CD4-positive, alpha-beta T cell treated with Interleukin-4 for 4 hours (primary cell): Measurements from ENCODE around the gene CCNY.
"Not testable (repeated sequence)": the region's sequence is repeated elsewhere in the genome, so short reads cannot be mapped to it uniquely, and the experiment has no call there.

Experiments used
- DNase-seq: peaks from one replicate; pipeline ENCODE4 v3.0.0-alpha.2; 2020

Gene CCNY

GRCh38 chr10:35388197-35388596 is 51.9 kb downstream of the CCNY start:
- DNase-seq, result no peak

DNA sequence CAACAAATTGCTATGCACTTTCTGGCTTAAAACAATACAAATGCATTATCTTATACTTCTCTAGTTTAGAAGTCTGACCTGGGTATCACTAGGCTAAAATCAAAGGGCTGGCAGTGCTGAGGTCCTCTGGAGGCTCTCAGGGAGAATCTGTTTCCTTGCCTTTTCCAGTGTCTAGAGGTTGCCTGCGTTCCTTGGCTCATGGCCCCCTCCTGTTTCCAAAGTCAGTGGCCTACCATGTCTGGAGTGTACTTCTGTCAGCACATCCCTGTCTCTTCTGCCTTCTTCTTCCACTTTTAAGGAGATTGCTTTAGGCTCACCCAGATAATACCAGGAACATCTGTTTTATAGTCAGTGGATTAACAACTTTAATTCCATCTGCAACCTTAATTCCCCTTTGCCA is 52.4 kb downstream of the CCNY start:
- DNase-seq, result no peak

DNA sequence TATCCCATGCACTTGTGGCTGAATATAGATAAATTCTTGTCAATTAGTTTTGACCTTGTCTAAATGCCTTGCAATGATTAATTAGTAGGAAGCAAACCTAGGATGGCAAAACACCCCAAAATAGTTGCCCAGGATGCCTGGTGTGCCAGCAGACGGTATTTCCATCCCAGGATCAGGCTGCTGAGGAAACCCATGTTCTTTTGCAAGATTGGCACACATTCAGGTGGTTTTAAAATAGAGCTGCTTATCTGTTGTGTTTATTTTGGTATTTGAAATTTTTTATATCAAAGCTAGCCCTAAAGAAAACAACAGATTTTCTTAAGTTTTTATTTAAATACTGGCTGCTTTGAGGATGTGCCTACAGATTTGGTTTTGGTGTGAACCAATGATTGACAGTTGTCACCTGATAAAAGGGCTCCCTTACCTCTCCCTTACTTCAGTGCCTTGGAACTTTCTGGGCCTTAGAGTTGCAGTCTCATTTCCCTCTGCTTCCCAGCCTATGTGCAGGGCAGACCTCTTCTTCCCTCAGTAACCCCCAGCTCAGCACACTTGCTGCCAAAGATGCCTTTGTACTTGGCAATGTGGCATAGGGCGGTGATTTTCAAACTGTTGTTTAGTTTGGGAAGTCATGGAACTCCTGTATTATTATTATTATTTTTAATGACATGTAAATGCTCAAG is 54.0 kb downstream of the CCNY start:
- DNase-seq, result no peak

DNA sequence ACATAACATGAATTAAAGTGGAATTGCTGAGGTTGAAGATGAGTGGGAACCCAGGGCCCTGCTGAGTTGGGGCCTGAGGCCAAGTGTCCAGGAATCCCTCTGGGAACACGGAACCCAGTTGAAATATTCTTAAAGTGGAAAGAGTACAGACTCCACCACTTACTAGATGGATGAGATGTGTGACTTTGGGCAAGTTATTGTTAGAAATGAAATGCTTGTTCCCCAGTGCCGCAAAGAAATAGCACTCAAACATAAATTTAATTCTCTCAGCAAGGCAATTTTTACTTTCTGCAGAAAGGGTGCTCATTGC is 54.5 kb downstream of the CCNY start:
- no peak for DNase-seq

- DNase-seq, result no peak
These were observed 55.0 kb downstream of the CCNY start for GRCh38 chr10:35391153-35391953.

DNA sequence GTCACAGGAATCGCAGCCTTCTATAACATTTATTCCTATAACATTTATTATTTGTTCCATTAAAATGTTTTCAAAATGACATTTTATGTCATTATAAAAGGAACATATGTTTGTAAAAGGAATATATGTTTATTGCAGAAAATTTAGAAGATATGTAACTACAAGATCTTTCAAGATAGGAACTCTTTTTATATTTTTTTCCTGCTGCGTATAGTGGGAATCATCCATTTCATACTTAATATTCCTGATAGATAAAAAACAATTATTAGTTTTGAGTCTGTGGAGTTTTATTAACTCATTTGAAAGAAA is 55.6 kb downstream of the CCNY start:
- DNase-seq, result no peak

DNA sequence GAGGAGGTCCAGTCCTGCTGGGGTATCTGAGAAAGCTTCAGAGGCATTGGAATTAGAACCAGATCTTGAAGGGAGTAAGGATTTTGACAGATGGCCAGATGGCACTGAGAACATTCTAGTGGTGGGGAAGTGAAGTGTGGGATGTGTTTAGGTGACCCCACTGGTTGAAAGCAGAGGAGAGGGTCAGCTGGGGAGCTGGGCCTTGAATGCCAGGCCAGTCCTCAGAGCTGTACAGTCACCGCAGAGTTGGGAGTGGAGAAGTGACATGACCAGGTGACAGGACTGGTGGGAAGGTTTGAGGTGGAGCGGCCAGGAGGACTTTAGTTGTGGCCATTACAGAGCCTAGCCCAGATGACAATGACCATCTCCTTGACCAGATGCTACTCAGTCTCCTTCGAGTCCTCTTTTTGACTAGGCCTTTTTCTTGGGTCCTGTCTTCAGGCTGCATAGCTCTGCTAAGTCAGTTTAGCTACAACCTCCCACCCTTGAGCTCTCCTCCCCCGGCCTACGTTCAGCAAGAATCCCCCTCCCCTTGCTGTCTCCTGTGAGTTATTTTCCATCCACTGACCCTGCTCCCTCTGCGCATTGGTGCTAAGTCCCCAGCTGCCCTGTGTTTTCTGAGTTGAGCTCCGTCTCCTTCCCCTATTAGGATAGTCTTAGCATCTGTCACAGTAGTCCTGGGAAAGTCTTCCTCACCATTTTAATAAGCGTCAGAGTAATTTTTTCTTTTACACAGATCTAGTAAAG is 56.3 kb downstream of the CCNY start:
- no peak for DNase-seq

DNA sequence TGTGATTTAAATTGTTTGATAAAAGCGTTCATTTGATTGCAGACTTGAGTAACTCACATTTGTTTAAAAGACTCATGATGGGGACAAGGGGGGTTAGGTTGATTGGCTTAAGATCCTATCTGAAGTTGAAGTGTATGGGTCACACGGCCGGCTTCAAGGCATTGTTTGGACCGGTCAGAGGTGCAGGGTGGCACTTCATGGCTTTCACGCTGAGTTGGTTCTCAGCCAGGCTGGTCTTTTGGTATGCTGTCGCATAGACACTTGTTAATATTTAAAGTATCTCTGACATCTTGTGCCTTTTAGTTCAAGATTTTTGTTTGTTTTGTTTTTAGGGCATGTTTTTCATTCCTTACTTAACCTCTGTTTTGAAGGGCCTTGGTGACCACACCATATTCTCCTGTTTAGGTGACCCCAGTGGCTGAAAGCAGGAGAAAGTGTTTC is 58.1 kb downstream of the CCNY start:
- no peak for DNase-seq

GRCh38 chr10:35394934-35395333 is 58.6 kb downstream of the CCNY start:
- no peak for DNase-seq

GRCh38 chr10:35396560-35397434 is 60.5 kb downstream of the CCNY start:
- no peak for DNase-seq

- no peak for DNase-seq
These were observed 61.6 kb downstream of the CCNY start for GRCh38 chr10:35397953-35398352.

DNA sequence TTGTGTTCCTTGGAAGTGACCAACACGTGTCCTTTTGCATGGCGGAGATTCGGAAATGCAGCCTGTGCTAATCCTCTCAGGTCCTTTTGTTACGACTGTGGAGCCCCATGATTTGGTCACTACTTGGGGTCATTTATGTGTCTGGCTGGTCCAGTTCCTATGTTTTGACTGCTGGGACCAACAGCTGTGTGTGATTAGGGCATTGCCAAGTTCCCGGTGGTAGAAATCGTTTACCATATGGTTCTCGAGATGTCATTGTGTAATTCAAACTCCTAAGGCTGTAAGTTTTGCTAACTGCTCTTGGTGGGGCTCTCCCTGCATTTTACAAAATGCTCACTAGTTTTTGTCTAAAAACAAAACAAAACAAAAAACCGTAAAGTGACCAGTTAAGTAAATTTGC is 62.0 kb downstream of the CCNY start:
- DNase-seq, result no peak

DNA sequence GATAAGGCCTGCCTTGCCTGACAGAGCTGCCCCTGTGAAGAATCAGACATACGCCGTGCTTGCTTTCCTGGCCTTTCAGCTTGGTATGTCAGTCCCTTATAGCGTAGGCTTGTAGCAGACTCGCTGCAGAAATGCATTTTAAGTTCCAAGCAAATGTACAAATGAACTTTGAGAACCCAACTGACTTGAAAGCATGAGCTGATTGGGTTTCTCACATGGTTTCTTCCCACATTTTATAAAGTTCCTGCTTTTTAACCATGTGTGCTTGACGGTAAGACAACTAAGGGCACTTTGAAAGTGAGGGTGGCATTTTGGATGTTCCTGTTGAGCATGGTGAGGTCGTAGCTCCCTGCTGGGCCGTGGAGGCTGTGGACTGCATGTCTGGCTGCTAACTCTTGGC is 62.6 kb downstream of the CCNY start:
- DNase-seq, result no peak

- no peak for DNase-seq
These were observed 63.2 kb downstream of the CCNY start for GRCh38 chr10:35399414-35400009.

GRCh38 chr10:35400595-35401268 is 64.4 kb downstream of the CCNY start:
- no peak for DNase-seq

- not testable (repeated sequence) for DNase-seq
These were observed 67.2 kb downstream of the CCNY start for GRCh38 chr10:35403491-35403890.

GRCh38 chr10:35404077-35404476 is 67.8 kb downstream of the CCNY start:
- not testable (repeated sequence) for DNase-seq

GRCh38 chr10:35406003-35406630 is 69.8 kb downstream of the CCNY start:
- DNase-seq, result not testable (repeated sequence)

DNA sequence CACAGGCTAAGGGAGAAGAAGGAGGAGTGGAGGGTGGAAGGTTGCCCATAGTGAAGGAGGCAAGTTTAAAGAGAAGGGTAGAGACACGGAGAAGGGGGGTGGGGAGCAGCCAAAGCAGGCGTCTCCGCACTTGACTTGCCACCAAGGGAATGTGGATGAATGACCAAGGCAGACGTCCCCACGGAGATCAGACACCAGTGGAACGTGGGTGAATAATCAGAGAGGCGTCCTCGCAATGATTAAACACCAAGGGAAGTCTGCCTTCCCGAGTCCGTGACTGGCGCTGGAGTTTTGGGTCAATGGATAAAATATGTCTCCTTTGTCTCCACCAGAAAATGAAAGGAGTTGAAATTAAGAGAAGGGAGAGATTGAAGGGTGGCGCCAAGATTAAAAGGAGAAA is 71.4 kb downstream of the CCNY start:
- not testable (repeated sequence) for DNase-seq

DNA sequence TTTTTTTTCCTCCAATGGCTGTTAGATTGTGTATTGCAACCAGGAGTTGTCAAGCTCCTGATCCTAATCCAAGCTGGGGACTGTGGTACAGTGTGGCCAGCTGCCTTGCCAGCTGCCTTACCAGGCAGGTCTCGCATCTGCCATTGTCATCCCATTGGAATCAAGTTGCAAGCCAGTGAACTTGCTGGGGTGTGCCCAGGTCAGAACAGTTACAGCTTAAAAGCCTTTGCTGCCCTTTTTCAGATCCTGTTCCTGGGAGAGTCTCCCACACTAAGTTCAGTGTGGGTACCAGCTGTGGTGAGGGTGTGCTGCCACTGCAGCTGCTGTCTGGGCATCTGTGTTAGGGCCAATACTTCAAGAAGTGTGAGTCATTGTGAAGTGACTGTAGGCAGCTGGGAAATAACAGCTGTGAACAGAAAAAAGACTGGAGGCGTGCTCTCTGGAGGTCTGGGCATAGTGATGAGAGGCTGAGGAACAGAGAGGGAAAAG is 72.8 kb downstream of the CCNY start:
- DNase-seq, result peak; percentile 23

- DNase-seq, result no peak
These were observed 73.5 kb downstream of the CCNY start for GRCh38 chr10:35409808-35410207.
